Middle frontal gyrus (tissue), 1 donor: ENCODE measurements around the gene SLC22A23.

Source experiments
- DNase-seq: peaks from one replicate; pipeline ENCODE4 v3.0.0-alpha.2; 2015; ENCODE audit warnings: low spot score; ENCODE audit errors: extremely low spot score

Gene SLC22A23

DNA sequence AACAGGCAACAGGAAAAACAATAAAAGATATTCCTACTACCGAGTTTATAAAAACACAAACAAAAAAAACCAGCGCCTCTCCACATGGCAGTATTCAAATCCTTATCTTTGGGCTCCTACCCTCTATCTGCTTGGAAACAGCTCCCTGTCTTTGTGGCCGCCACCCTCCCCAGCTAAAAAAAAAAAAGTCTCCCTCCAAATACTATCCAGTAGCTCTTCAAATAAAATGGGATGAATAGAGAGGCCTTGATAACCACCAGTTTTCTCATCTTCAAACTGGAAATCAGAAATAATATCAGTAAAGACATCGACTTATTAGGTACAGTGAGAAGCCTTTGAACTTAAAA is 101.9 kb downstream of the SLC22A23 start:
- no peak for DNase-seq

DNA sequence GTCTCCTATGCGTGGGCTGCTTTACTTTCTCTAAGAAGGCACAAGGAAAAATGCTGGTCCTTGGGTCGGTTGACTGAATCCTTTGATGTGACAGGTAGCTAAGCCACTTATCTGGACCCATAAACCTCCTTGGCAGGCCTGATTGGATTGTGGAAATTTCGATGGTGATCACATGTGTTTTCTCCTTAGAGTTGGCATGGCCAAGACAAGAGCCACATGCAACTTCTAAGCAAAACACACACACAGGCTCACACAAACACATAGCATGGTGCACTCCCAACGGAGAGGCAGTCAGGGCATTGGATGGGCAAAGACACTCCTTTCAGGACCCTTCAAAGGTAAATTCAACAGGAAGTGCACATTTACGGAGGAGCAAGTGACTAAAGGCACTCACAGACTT is 102.9 kb downstream of the SLC22A23 start:
- DNase-seq: no peak

DNA sequence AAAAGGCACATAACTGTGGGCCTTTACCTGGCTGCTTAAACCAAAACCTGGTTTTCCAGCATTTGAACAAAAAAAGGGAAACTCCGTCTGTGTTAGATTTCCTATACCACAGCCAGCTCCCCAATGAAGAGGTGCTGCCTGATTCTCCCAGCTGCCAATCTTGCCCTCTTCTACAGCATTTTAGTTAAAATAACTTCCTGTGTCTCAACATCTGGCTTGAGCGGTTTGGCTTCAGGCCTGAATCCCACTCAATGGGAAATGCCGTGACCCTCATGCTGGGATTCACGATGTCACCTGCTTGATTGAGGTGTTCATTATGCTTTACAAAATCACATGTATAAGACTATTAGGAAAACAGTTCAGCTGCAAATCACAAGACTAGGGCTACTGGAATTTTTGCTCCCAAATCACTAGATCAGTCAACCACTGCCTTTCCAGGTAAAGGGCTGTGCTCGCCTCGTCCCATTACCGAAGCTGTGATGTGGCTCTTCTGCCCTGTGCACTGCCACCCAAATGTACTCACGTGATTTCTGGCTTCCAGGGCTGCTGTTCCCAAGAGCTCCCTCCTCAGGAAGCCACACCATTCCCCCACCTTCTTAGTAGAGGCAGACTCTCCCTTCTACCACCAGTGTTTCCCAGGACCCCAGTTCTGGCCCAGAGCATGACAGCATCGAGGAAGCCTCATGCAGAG is 103.5 kb downstream of the SLC22A23 start:
- DNase-seq: no peak

DNA sequence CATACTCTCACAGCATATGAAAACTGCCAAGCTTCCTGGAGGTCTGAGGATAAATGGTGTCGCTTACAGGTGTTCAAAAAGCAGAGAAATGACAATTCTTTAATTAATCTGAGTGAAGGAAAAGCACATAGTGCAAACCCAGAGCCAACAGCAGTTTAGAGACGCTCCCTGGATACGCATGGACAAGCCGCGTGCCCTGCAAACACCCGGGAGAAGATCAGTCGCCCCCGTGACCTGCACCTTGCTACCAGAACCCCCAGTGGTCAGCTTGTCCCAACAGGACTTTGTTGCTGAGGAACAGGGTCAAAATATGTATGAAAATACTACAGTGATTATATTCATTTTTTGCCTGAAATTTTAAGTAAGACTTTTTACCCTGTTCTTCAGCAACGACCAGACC is 104.2 kb downstream of the SLC22A23 start:
- DNase-seq: no peak

DNA sequence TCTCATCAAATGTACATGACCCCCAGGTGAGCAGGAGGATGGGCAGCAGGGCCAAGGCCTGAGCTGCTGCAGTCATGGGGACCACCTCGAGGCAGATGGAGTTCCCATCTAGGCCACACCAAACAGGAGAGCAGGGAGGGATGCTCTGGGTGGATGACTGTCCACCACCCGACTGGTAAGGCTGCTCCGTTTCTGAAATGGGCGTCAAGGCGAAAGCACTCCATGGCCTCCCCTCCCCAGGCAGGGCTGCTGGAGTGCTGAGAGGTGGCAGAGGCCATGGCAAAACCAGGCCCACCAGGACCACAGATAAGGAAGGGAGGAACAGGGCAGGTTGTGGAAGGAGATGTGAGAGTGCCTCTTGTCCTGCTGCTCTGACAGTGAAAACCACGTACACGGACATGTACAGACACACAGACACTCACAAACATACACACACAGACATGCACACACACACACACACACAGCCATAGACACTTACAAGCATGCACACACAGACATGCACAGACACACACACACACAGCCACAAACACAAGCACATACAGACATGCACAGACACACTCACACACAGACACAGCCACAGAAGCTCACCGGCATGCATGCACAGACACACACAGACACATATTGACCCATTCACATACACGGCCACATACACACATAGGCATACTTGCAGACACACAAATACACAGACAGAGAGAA is 104.9 kb downstream of the SLC22A23 start:
- no peak for DNase-seq

DNA sequence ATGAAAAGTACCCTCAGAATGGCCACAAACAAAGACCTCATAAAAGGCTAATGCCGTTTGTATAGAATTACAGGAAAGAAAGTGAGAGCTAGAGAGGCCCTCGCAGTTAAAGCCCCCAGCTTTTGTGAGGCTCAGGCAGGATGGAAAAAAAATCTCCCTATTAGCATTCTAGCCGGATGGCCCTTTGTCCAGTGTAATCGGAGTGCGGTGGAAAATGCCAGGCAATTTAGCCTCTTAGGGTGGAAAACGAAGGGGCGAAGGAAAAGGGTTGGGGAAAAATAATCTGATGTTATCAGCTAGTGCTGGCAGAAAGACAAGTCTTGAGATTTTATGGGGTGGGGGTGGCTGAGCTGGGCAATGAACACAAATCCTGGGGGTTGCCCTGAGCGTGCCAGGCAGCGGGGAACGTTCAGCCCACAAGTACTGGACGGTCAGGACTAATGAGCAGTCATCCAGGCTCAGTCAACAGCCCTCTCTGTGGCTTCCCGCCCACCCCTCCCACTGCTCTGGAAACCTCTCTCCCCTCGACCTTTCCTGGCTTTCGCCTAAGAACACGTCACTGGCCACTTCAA is 105.7 kb downstream of the SLC22A23 start:
- DNase-seq: no peak

DNA sequence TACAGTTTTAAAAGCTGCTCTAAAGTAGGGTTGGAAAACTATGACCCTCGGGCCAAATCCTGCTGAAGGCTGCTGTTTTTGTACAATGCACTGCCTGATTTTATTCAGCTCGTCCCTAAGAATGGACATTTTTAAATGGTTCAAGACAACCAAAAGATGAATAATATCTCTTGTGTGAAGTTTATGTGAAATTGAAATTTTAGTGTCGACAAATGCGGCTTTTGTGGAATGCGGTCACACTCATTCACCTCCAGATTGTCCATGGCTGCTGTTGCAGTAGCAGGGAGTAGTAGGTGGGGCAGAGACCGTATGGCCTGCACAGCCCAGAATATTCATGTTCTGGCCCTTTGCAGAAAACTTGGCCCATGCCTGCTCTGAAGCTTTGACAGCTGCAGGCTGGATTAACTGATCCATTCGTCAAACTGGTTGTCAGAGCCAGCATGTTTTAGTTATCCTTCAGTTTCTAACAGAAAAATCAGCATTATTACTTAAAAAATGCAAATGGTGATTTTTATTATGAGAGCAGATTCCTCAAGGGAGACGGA is 106.5 kb downstream of the SLC22A23 start:
- DNase-seq: no peak

DNA sequence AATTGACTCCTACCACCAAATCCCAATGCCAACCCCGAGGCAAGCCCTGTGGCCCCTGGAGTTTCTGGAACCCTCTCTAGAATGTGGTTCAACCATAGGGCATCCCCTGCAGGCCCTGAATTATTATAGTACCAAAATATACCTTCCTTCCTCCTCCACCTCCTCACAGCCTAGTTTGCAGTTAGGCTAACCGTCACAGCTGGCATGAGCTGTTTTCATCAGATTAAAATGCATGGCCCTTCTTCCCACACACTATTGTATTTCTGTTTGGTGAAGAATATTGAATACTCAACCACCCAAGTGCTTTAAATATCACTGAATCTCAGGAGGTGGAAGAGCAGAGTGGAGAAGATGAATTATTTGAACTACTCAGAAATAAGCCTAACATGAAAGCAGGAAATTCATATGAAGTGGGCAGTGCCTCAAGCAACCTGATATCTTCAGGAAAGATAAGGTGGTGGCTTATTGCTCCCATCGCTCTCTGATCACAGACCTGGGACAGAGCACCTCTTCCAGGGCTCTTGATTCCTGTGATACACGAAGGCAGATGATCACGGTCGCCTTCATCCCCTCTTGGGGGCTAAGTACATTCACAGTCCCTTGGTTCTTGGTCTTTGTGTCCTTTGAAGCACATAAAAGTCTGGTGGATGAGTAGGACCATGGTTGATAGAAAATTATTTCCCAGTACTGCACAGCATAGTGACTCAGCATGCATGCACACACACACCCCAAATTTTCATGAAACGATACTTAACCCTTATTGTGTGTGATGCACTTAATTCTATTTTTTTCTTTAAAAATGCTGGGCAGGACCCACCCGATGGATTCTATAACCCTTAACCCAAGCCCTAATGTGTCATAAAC is 107.2 kb downstream of the SLC22A23 start:
- DNase-seq: no peak

DNA sequence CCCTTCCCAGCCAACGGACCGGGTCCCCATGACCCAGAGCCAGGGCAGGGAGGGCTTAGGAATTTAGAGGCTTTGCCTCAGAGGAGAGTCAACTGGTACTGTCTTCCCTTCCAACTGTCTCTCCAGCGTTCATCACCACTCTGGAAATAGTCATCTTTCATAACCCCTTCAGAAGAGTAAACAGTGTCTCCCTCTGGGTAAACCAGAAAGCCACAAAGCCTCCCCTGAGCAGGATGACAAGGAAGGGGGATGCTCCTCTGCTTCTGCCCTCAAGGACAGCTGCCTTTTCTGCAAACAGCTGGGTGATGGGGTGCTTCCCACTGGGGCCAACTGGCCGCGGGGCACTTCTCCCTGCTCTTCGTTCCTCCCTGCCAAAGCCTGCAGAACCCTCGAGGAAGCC is 108.0 kb downstream of the SLC22A23 start:
- no peak for DNase-seq

DNA sequence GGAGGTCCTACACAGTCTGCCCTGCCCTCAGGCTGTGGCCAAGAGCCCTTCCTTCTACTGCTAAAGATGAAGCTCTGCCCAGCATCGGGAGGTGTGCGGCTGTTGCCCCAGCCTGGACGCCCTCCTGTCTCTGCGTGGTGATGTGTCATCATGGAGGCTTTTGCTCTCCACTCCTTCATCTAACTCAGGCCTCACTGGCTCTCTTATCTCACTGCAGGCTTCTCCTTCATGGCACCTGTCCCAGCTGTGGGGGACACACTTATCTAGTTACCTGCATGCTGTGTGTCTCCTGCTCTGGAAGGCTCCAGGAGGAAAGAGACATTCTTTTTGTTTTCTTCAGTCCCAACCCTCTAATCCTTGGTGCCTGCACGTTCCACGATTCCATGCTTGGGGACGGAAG is 109.0 kb downstream of the SLC22A23 start:
- DNase-seq: no peak

DNA sequence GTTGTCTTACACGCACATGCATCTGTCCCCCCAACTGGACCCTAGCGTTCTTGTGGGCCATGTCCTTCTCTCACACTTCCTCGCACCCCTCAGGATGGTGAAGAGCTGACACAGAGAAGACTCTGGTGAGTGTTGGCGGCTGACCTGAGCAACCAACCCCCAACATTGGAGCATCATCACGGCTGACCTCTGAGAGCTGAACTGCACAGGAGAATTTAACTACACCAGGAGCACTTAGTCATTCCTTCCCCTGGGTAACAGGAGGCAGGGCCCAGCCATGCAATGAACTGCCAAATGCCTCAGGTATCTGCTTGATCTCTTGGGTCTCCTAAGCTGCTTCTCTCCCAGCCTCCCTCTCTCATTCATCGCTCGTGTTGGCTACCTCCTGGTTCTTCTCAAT is 109.6 kb downstream of the SLC22A23 start:
- DNase-seq: no peak

DNA sequence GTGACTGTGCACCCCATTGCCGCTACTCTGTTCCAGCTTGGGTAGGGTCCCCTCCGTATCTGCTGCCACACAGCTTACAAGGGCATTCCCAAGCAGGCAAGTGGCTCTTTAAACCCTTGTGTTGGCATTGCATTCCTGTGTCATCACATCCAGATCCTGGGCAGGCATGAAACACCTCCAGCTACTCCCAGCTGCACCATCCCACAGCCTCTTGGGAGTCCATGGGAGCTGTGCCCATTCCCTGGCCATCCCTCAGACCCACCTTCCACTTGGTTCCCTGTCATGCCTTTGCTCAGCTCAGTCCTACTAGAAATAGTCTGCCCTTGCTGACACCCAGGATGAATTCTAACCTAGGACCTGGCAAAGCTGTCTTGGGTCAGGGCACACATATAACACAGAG is 110.4 kb downstream of the SLC22A23 start:
- DNase-seq: no peak

DNA sequence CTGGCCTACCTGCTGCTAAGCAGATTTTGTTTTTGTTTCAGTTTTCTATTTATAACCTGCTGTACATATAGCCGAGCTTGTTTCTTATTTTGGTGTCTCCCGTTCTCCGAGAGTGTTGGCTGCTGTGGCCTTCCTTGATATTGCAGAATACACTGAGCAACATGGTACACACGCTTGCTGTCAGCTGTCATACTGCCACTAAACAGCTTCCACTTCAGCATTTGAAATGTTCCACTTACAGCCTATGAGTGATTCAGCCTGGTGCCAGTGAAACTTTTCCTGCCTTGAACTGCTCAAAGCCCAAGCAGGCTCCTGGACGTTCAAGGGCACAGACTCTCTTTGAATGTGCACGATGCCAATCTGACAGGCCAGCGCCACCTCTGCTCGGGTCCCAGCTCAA is 111.0 kb downstream of the SLC22A23 start:
- no peak for DNase-seq

DNA sequence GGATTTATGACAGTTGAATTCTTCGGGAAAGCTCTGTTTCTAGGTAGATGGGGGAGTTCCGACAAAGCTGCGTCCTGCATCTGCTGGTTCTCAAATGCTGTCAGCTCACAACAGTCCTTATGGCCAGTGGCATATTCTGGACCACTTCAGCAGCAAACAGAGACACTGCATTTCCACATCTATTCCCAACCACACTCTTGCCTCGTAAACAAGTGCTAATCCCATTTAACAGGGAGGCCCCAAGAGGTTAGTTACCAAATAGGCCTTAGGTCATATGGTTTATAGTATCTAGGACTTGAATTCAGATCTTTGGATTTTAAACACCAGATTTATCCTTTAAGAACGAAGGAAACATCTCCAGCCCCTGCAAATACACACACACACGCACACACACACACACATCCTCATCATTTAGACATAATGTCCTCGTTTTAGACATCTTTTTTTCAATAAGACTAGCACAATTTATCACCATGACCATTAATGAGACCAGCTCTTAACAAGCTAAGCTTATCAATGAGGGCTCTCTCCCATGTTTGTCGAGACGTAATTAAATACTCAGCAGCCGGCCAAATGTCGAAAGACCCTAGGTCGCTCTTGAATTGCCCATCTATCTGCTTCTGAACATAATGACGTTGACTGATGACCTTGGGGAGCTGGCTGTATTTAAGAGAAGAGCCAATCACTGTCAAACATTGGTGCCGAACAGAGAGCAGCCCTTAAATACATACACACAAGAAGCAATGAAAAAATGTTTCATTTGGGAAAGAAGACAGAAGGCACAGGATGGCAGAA is 113.6 kb downstream of the SLC22A23 start:
- DNase-seq: no peak

DNA sequence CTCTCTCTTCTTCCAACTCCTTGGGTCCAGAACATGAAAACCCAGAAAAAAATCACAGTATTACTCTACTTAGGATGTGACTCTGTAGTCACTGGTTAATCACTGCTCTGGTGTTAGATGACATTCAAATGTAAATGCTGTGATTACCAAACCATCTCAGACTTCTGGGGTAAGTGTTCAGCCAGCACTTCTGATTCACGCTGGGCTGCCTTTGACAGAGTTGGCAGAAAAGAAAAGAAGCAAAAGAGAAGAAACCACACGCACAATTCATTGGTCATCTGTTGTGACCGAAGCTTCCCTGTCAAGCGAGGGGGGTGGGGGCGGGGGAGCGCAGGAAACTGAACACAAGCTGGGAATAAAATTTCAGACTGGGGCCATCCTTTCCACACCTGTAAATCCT is 115.4 kb downstream of the SLC22A23 start:
- DNase-seq: no peak

DNA sequence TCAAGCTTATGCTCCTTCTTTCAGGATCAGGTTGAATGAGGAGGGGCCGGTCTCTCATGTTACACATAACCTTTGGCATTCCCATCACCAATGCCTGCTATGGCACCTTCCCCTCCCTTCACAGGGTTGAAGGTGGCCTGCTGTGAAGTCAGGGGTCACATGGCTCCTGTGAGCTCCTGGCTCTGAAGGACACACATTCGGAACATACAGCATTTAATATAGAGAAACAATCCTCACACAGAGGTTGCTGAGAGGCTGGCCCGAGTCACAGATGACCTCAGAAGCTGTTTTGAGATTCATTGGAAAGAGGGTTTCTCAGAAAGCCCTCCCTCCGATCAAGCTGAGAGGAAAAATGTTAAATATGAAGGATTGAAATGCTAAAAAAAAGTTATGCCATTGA is 116.0 kb downstream of the SLC22A23 start:
- no peak for DNase-seq

DNA sequence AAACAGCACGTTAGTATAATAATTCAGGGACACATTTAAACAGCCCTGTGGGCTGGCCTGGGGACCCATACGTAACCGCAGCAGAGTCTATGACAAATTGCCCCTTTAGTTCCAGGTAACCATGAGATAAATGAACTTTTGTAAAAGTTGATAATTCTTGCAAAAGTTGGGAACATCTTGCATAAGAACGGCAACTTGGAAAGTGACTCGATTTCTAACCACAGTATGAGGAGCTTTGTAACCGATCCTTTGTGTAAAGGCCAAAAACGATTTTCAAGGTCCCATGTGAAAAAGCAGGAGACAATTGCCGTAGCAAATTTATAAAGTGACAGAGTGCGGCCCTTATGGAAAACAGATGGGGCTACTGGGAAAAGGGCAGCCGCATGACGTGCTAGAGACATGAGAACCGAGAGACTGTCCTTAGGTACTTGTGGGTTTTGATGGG is 116.5 kb downstream of the SLC22A23 start:
- no peak for DNase-seq

DNA sequence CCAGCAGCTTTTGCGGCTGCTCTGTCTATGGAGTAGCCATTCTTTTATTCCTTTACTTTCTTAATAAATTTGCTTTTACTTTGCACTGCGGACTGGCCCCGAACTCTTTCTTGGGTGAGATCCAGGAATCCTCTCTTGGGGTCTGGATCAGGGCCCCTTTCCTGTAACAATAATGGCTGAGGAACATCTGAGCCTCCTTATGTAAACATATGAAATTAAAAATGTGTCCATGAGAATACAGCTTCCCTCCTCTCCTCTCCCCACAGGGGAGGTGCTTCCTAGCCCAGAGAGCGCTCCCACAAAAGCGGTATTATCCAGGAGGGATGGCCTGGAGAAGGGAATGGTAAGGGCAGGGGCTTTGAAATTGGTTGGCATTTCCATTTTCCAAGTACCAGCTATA is 117.0 kb downstream of the SLC22A23 start:
- DNase-seq: no peak

DNA sequence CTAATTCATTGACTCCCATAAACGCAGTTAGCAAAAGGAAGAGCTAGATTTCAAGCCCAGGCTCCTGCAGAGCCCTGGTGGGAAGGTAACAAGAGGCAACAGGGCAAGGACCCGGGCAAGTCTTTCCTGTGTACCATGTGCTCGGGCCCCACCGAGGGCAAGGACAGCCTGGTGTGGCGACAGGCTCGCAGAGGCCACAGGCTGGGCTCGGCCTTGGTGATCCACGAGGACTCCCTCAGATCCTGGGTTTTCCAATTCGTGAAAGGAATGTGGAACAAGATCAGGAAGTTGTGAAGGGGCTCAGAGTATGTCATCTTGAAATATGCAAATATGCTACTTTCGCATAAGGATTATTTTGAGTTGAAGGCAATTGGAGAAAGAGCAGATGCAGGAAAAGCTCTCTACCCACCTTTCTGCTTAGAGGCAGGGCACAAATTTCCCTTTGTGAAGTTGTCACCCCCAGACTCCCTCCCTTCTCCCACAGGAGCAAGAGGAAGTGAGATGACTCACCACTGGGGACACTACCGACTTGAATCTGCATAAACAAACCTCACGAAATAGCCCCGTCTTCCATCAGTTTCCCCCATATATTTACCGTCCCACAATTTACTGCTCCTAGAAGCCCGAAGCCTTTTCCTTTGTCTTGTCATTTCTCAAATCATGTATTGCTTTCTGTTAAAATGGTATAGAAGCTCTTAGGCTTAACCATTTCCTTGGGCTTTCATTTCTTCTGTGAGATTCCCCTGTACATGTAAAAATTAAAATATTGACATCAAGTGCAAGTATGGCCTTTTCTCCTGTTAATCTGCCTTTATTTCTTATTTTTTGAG is 119.1 kb downstream of the SLC22A23 start:
- DNase-seq: no peak
